NT2/D1 (cell line): ENCODE results near the gene CCSER2.

Experiments
- DNase-seq: peaks from one replicate; pipeline ENCODE4 v3.0.0-alpha.2; 2011; ENCODE audit warnings: low read depth, low spot score
- H3K27me3 ChIP-seq: 2 replicates; pipeline ENCODE4 v1.6.0; 2011; ENCODE audit warnings: mild to moderate bottlenecking; ENCODE audit not compliant: insufficient read length, insufficient read depth
- H3K36me3 ChIP-seq: 2 replicates; pipeline ENCODE4 v1.6.1; 2011; ENCODE audit warnings: mild to moderate bottlenecking, low read length, mixed read lengths; ENCODE audit not compliant: insufficient read depth, insufficient read length
- H3K4me1 ChIP-seq: 2 replicates; pipeline ENCODE4 v1.5.1; 2011; ENCODE audit not compliant: insufficient read depth, insufficient read length
- H3K4me3 ChIP-seq: 2 replicates; pipeline ENCODE4 v1.5.1; 2011; ENCODE audit warnings: low read depth; ENCODE audit not compliant: insufficient read length
- H3K9ac ChIP-seq: 2 replicates; pipeline ENCODE4 v1.6.0; 2011; ENCODE audit warnings: low read depth; ENCODE audit not compliant: insufficient read length
- H3K9me3 ChIP-seq: 2 replicates; pipeline ENCODE4 v1.5.1; 2011; ENCODE audit warnings: mild to moderate bottlenecking, low read length; ENCODE audit not compliant: insufficient read depth
- SUZ12 ChIP-seq: IDR thresholded peaks from 2 replicates; pipeline ENCODE4 v1.6.1; 2011; ENCODE audit not compliant: insufficient read length, insufficient read depth; ENCODE audit errors: extremely low read depth
- YY1 ChIP-seq: IDR thresholded peaks from 2 replicates; pipeline ENCODE4 v1.6.1; 2011; ENCODE audit not compliant: insufficient read length, insufficient read depth
- ZNF274 ChIP-seq: IDR thresholded peaks from 2 replicates; pipeline ENCODE4 v1.6.1; 2011; ENCODE audit warnings: mild to moderate bottlenecking, low read depth, low read length

CCSER2 gene

GRCh38 chr10:84565881-84566582, 237.6 kb downstream of the CCSER2 start:
- no peak for TF ChIP-seq SUZ12
- TF ChIP-seq YY1 = no peak
- TF ChIP-seq ZNF274 = no peak
- no peak for DNase-seq
- H3K9me3 ChIP-seq = peaks cover 8% of the 10 kb centered on the region; the same call in 1 of the 2 replicates
- no peak overlapping the region for H3K9ac ChIP-seq
- H3K36me3 ChIP-seq = no peaks in the 10 kb centered on the region
- no peak overlapping the region for H3K4me3 ChIP-seq
- H3K4me1 ChIP-seq = no peaks in the 10 kb centered on the region
- no peaks in the 10 kb centered on the region for H3K27me3 ChIP-seq

DNA sequence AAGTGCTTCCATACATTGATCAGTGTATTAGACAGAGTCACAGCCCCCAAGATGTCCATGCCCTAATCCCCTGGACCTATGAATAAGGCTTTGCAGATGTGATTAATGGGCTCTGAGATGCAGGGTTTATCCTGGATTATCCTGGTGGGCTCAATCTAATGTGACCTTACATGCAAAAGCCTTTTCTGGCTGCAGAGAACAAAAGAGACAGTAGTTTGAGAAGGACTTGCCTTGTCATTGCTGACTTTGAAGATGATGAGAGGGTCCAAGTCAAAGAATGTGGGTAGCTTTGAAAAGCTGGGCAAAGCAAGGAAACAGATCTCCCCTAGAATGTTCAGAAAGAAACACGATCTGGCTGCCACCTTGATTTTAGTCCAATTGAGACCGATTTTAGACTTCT, 238.7 kb downstream of the CCSER2 start:
- peaks cover 13% of the 10 kb centered on the region; the same call in 1 of the 2 replicates for H3K9me3 ChIP-seq
- no peak overlapping the region for H3K9ac ChIP-seq
- no peaks in the 10 kb centered on the region for H3K36me3 ChIP-seq
- H3K4me1 ChIP-seq = no peaks in the 10 kb centered on the region
- TF ChIP-seq SUZ12 = no peak
- no peak for TF ChIP-seq ZNF274
- no peak for TF ChIP-seq YY1
- H3K27me3 ChIP-seq = no peaks in the 10 kb centered on the region
- no peak for DNase-seq
- H3K4me3 ChIP-seq = no peak overlapping the region
